DND-41 (cell line): ENCODE measurements around the gene SNX10.

Experiments used
- ATAC-seq: fragments of 200-7000 bp; cut with Tn5 transposase; 3 replicates; pipeline ENCODE4 v1.9.1; 2021; ENCODE audit warnings: low read depth; ENCODE audit not compliant: insufficient read depth
- DNase-seq: peaks from one replicate; pipeline ENCODE4 v3.0.0-alpha.2; 2020
- H2AFZ ChIP-seq: 2 replicates; pipeline ENCODE4 v1.6.0; 2012; ENCODE audit warnings: low read depth, low read length
- H3K27ac ChIP-seq: 2 replicates; pipeline ENCODE4 v1.5.1; 2012; ENCODE audit warnings: low read length, inconsistent platforms
- H3K27me3 ChIP-seq: fragments of 200-600 bp; sonication (generic); 2 replicates; pipeline ENCODE4 v1.6.0; 2012; ENCODE audit warnings: low read length, mild to moderate bottlenecking, inconsistent platforms; ENCODE audit not compliant: insufficient read depth, poor library complexity
- H3K36me3 ChIP-seq: 2 replicates; pipeline ENCODE4 v1.5.1; 2012; ENCODE audit warnings: low read length, inconsistent platforms; ENCODE audit not compliant: insufficient read depth
- H3K4me1 ChIP-seq: 2 replicates; pipeline ENCODE4 v1.5.1; 2012; ENCODE audit warnings: mild to moderate bottlenecking, low read length; ENCODE audit not compliant: insufficient read depth
- H3K4me2 ChIP-seq: 2 replicates; pipeline ENCODE4 v1.6.0; 2012; ENCODE audit warnings: mild to moderate bottlenecking, moderate library complexity, low read length, inconsistent platforms; ENCODE audit not compliant: insufficient read depth
- H3K4me3 ChIP-seq, 2 experiments: fragments of 200-600 bp in 1 of 2; shearing (Covaris generic) in 1 of 2; 2 replicates each; pipeline ENCODE4 v1.5.1; 2012 to 2016; ENCODE audit warnings: inconsistent platforms in 2 of 2, low read length in 2 of 2, mild to moderate bottlenecking in 2 of 2, low read depth in 1 of 2, moderate library complexity in 1 of 2
- H3K79me2 ChIP-seq: 2 replicates; pipeline ENCODE4 v1.6.0; 2012; ENCODE audit warnings: low read length, inconsistent platforms; ENCODE audit not compliant: insufficient read depth
- H3K9ac ChIP-seq: 2 replicates; pipeline ENCODE4 v1.6.0; 2012; ENCODE audit warnings: low read depth, mild to moderate bottlenecking, inconsistent platforms, low read length, moderate library complexity
- H3K9me3 ChIP-seq: 2 replicates; pipeline ENCODE4 v1.5.1; 2012; ENCODE audit warnings: low read length, moderate library complexity, mild to moderate bottlenecking, inconsistent platforms; ENCODE audit not compliant: insufficient read depth, severe bottlenecking
- H4K20me1 ChIP-seq: 2 replicates; pipeline ENCODE4 v1.6.0; 2012; ENCODE audit warnings: low read length; ENCODE audit not compliant: insufficient read depth
- CTCF ChIP-seq: IDR thresholded peaks from 2 replicates; pipeline ENCODE4 v1.5.1; 2012; ENCODE audit warnings: borderline replicate concordance, low read length, moderate library complexity, mild to moderate bottlenecking; ENCODE audit not compliant: poor library complexity, severe bottlenecking; ENCODE audit errors: extremely low read depth
- EZH2 ChIP-seq: IDR thresholded peaks from 3 replicates; pipeline ENCODE4 v1.6.1; 2012; ENCODE audit warnings: borderline replicate concordance, low read depth, mild to moderate bottlenecking, moderate library complexity, low read length, inconsistent platforms; ENCODE audit not compliant: severe bottlenecking

Gene SNX10

GRCh38 chr7:26343837-26344236 is 52.2 kb downstream of the SNX10 start:
- Histone ChIP-seq H3K4me2 (no peak overlapping the region), H3K4me1 (no peaks in the 10 kb centered on the region), H3K4me3 (no peak overlapping the region), H4K20me1 (no peaks in the 10 kb centered on the region), H3K79me2 (no peaks in the 10 kb centered on the region), H3K27me3 (no peaks in the 10 kb centered on the region), H3K9me3 (no peaks in the 10 kb centered on the region), H3K9ac (no peak overlapping the region), H2AFZ (no peak overlapping the region), H3K27ac (no peak overlapping the region), H3K36me3 (peaks cover 13% of the 10 kb centered on the region)
- ATAC-seq (no peak), DNase-seq (no peak)
- TF ChIP-seq CTCF (no peak), EZH2 (no peak)

- Histone ChIP-seq H2AFZ (no peak overlapping the region), H3K27me3 (no peaks in the 10 kb centered on the region), H3K4me1 (no peaks in the 10 kb centered on the region), H3K79me2 (no peaks in the 10 kb centered on the region), H4K20me1 (no peaks in the 10 kb centered on the region), H3K4me3 (no peak overlapping the region), H3K27ac (no peak overlapping the region), H3K9ac (no peak overlapping the region), H3K4me2 (no peak overlapping the region), H3K9me3 (no peaks in the 10 kb centered on the region), H3K36me3 (peaks cover 13% of the 10 kb centered on the region)
- TF ChIP-seq CTCF: no peak
- no peak for TF ChIP-seq EZH2
- DNase-seq (no peak), ATAC-seq (no peak)
Observed at GRCh38 chr7:26345202-26345601, 53.5 kb downstream of the SNX10 start.

- no peaks in the 10 kb centered on the region for H3K9me3 ChIP-seq
- no peak overlapping the region for H3K27ac ChIP-seq
- H4K20me1 ChIP-seq: no peaks in the 10 kb centered on the region
- no peaks in the 10 kb centered on the region for H3K79me2 ChIP-seq
- H2AFZ ChIP-seq: no peak overlapping the region
- TF ChIP-seq CTCF (no peak), EZH2 (no peak)
- ATAC-seq (no peak), DNase-seq (no peak)
- no peak overlapping the region for H3K4me2 ChIP-seq
- no peak overlapping the region for H3K9ac ChIP-seq
- no peaks in the 10 kb centered on the region for H3K27me3 ChIP-seq
- peaks cover 13% of the 10 kb centered on the region for H3K36me3 ChIP-seq
- no peaks in the 10 kb centered on the region for H3K4me1 ChIP-seq
- no peak overlapping the region for H3K4me3 ChIP-seq
Observed at GRCh38 chr7:26345837-26346236, 54.2 kb downstream of the SNX10 start.

- Histone ChIP-seq H3K27ac (no peak overlapping the region), H2AFZ (no peak overlapping the region), H4K20me1 (no peaks in the 10 kb centered on the region), H3K9me3 (no peaks in the 10 kb centered on the region), H3K36me3 (peaks cover 13% of the 10 kb centered on the region), H3K27me3 (no peaks in the 10 kb centered on the region), H3K4me1 (no peaks in the 10 kb centered on the region), H3K9ac (no peak overlapping the region), H3K79me2 (no peaks in the 10 kb centered on the region), H3K4me2 (no peak overlapping the region), H3K4me3 (no peak overlapping the region)
- TF ChIP-seq EZH2 (no peak), CTCF (no peak)
- DNase-seq (no peak), ATAC-seq (no peak)
Observed at GRCh38 chr7:26346611-26347203, 55.0 kb downstream of the SNX10 start.
